PFSK-1 (cell line): ENCODE data around the gene PRSS38.

Source experiments
- SIN3A ChIP-seq: IDR thresholded peaks from 2 replicates; pipeline ENCODE4 v1.6.1; 2012; ENCODE audit warnings: mild to moderate bottlenecking, low read length, moderate library complexity, borderline replicate concordance; ENCODE audit not compliant: insufficient read depth
- TAF1 ChIP-seq: IDR thresholded peaks from 2 replicates; pipeline ENCODE4 v1.6.1; 2012; ENCODE audit warnings: low read length, control low read depth, borderline replicate concordance; ENCODE audit not compliant: insufficient read depth

GRCh38 chr1:227828786-227829185, 13.3 kb downstream of the PRSS38 start:
- TF ChIP-seq SIN3A (no peak), TAF1 (no peak)
